ENCODE data around the gene ZHX3.
A peak's percentile ranks its signal among the peaks of the same experiment; 100 is the strongest.
"Not testable (repeated sequence)": the region's sequence is repeated elsewhere in the genome, so short reads cannot be mapped to it uniquely, and the experiment has no call there.

Gene ZHX3

GRCh38 chr20:41145317-41145716 lies 172.2 kb downstream of the ZHX3 start:
- DNase-seq, result no peak

GRCh38 chr20:41143354-41143753 lies 174.2 kb downstream of the ZHX3 start:
- no peak for DNase-seq

GRCh38 chr20:41142919-41143318 lies 174.6 kb downstream of the ZHX3 start:
- DNase-seq, result peak in 1 of 4 experiments; percentile 15

- no peak for DNase-seq
These were observed 175.3 kb downstream of the ZHX3 start for GRCh38 chr20:41142245-41142644.

- DNase-seq, result no peak
These were observed 176.2 kb downstream of the ZHX3 start for GRCh38 chr20:41141153-41141815.

- DNase-seq, result no peak
These were observed 177.1 kb downstream of the ZHX3 start for GRCh38 chr20:41140226-41141133.

GRCh38 chr20:41139227-41140093 lies 178.1 kb downstream of the ZHX3 start:
- DNase-seq, result no peak

- peak in 1 of 4 experiments; percentile 25 for DNase-seq
These were observed 178.9 kb downstream of the ZHX3 start for GRCh38 chr20:41138475-41139226.

GRCh38 chr20:41137614-41138474 lies 179.7 kb downstream of the ZHX3 start:
- DNase-seq, result peak in 3 of 4 experiments; percentile 39 to 62 (median 48)

- peak; percentile 48 to 82 (median 70) for DNase-seq
These were observed 180.6 kb downstream of the ZHX3 start, which contains the start of gene PLCG1 for GRCh38 chr20:41136680-41137613. Gene PLCG1 (plus strand): TSS chr20:41137543. CDS start chr20:41137642, 99 bp downstream.

GRCh38 chr20:41135888-41136679 lies 181.4 kb downstream of the ZHX3 start:
- no peak for DNase-seq

GRCh38 chr20:41135187-41135887 lies 182.2 kb downstream of the ZHX3 start:
- DNase-seq, result peak in 3 of 4 experiments; percentile 13 to 60 (median 43)

- DNase-seq, result no peak
These were observed 183.0 kb downstream of the ZHX3 start for GRCh38 chr20:41134362-41135186.

- DNase-seq, result peak in 1 of 4 experiments; percentile 27
These were observed 183.7 kb downstream of the ZHX3 start for GRCh38 chr20:41133709-41134361.

GRCh38 chr20:41132388-41132775 lies 185.1 kb downstream of the ZHX3 start:
- DNase-seq, result not testable (repeated sequence)

- no peak for DNase-seq
These were observed 185.7 kb downstream of the ZHX3 start for GRCh38 chr20:41131594-41132387.

Data from activated naive CD4-positive, alpha-beta T cell (primary cell).